ENCODE results near the gene DPP10.

- no peak for TF ChIP-seq POLR2A (IDR thresholded peaks at IDR 0.05; ENCODE audit: low read depth, low read length)
- no peak for TF ChIP-seq POLR2AphosphoS5 (IDR thresholded peaks at IDR 0.05; ENCODE audit: low read depth, low read length)
- no peak for TF ChIP-seq TAF1 (IDR thresholded peaks at IDR 0.05; ENCODE audit: borderline replicate concordance, low read depth, low read length)
Observed at GRCh38 chr2:114925296-114926255, 483.1 kb downstream of the DPP10 start.
